SKM-1 (cell line): Measurements from ENCODE around the gene PCLO.
A peak's percentile ranks its signal among the peaks of the same experiment; 100 is the strongest.
"Not testable (repeated sequence)": the region's sequence is repeated elsewhere in the genome, so short reads cannot be mapped to it uniquely, and the experiment has no call there.

ENCODE experiments used
- DNase-seq: peaks from one replicate; lab custom pipeline; 2025; ENCODE audit not compliant: unreplicated experiment; lab: John Stamatoyannopoulos, UW

The PCLO gene

GRCh38 chr7:82745117-82745516 lies 417.6 kb downstream of the PCLO start:
- no peak for DNase-seq

GRCh38 chr7:82742163-82742562 lies 420.5 kb downstream of the PCLO start:
- no peak for DNase-seq

GRCh38 chr7:82741493-82741892 lies 421.2 kb downstream of the PCLO start:
- DNase-seq = no peak

- DNase-seq = peak; percentile 11
Observed at GRCh38 chr7:82740246-82740848, 422.3 kb downstream of the PCLO start.

GRCh38 chr7:82736633-82737032 lies 426.1 kb downstream of the PCLO start:
- no peak for DNase-seq

- DNase-seq = no peak
Observed at GRCh38 chr7:82732677-82733076, 430.0 kb downstream of the PCLO start.

- peak; percentile 15 for DNase-seq
Observed at GRCh38 chr7:82729172-82730030, 433.3 kb downstream of the PCLO start.

GRCh38 chr7:82726038-82726800 lies 436.5 kb downstream of the PCLO start:
- no peak for DNase-seq

GRCh38 chr7:82723411-82723810 lies 439.3 kb downstream of the PCLO start:
- no peak for DNase-seq

GRCh38 chr7:82722946-82723345 lies 439.7 kb downstream of the PCLO start:
- no peak for DNase-seq

- DNase-seq = no peak
Observed at GRCh38 chr7:82715344-82715743, 447.3 kb downstream of the PCLO start.

GRCh38 chr7:82714883-82715282 lies 447.8 kb downstream of the PCLO start:
- no peak for DNase-seq

- DNase-seq = no peak
Observed at GRCh38 chr7:82713506-82713905, 449.2 kb downstream of the PCLO start.

- not testable (repeated sequence) for DNase-seq
Observed at GRCh38 chr7:82706344-82706743, 456.3 kb downstream of the PCLO start.

GRCh38 chr7:82705517-82706260 lies 457.0 kb downstream of the PCLO start:
- DNase-seq = no peak

GRCh38 chr7:82704121-82704520 lies 458.6 kb downstream of the PCLO start:
- no peak for DNase-seq
